Right lobe of liver (tissue), 4 donors: ENCODE results near the gene NPL.

ENCODE experiments used
- POLR2A ChIP-seq: fragments of 450-650 bp; IDR thresholded peaks from one replicate; pipeline ENCODE4 v1.6.1; 2017; ENCODE audit warnings: antibody characterized with exemption, mild to moderate bottlenecking
- TF ChIP-seq, protein P1 (sequence below), 4 donors: fragments of 200-600 bp in 3 of 4; fragments of 450-650 bp in 1 of 4; IDR thresholded peaks; one replicate each; pipeline versions ENCODE4 v1.5.1 to v1.8.0; 2016 to 2022; ENCODE audit warnings: antibody characterized with exemption in 4 of 4, mild to moderate bottlenecking in 2 of 4
- donor health status: DM: no; HTN: no; CAD: no.
- donor health status: DM: no; HTN: no; CAD: no.
- donor health status: DM: no; HTN: yes; CAD: no.

GRCh38 chr1:182794676-182795201 is 5.2 kb downstream of the NPL start:
- TF ChIP-seq, protein P1, sequence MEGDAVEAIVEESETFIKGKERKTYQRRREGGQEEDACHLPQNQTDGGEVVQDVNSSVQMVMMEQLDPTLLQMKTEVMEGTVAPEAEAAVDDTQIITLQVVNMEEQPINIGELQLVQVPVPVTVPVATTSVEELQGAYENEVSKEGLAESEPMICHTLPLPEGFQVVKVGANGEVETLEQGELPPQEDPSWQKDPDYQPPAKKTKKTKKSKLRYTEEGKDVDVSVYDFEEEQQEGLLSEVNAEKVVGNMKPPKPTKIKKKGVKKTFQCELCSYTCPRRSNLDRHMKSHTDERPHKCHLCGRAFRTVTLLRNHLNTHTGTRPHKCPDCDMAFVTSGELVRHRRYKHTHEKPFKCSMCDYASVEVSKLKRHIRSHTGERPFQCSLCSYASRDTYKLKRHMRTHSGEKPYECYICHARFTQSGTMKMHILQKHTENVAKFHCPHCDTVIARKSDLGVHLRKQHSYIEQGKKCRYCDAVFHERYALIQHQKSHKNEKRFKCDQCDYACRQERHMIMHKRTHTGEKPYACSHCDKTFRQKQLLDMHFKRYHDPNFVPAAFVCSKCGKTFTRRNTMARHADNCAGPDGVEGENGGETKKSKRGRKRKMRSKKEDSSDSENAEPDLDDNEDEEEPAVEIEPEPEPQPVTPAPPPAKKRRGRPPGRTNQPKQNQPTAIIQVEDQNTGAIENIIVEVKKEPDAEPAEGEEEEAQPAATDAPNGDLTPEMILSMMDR (IDR thresholded peaks at IDR 0.05), result no peak
- TF ChIP-seq POLR2A, result no peak
